SK-N-MC (cell line): ENCODE results near the gene MYPOP.

Source experiments
- EZH2 ChIP-seq: fragments of 200-600 bp; sonication (generic); IDR thresholded peaks from one replicate; pipeline ENCODE4 v1.6.1; 2017; ENCODE audit warnings: antibody characterized with exemption
- FOXP2 ChIP-seq: optimal IDR thresholded peaks from 2 replicates; pipeline ENCODE3; 2011; ENCODE audit warnings: mild to moderate bottlenecking, moderate library complexity; ENCODE audit not compliant: insufficient read depth; ENCODE audit errors: extremely low read length, control extremely low read depth
- POLR2AphosphoS5 ChIP-seq: IDR thresholded peaks from 2 replicates; pipeline ENCODE4 v1.6.1; 2012; ENCODE audit warnings: mild to moderate bottlenecking, low read depth, low read length, borderline replicate concordance

- TF ChIP-seq POLR2AphosphoS5 (no peak), EZH2 (no peak), FOXP2 (no peak)
These were observed 18.0 kb upstream of the MYPOP start for GRCh38 chr19:45920458-45920857.
